ENCODE results near the gene GPS1. TPM values are rescaled to one million over a fixed set of nuclear protein-coding genes. Genes with fewer than 3 reads are reported as not detected.

Gene GPS1
- polyA plus RNA-seq, 1 of the 3 experiments (the other 2 are of a cell fraction) = 264 TPM

GRCh38 chr17:82053556-82054263 lies 2.0 kb downstream of the GPS1 start:
- Histone ChIP-seq H3K36me3 (replicated peaks in 1 of 2; ENCODE audit: control insufficient read depth in 1 of 2, insufficient read depth in 2 of 2, low read length in 1 of 2) (peaks cover 35 to 70% of the 10 kb centered on the region in 2 experiments), H2AFZ (ENCODE audit: low read depth) (no peak overlapping the region), H4K20me1 (ENCODE audit: insufficient read depth) (peaks cover 14% of the 10 kb centered on the region; the same call in 1 of the 2 replicates), H3K4me3 (ENCODE audit: low read depth in 2 of 2, low read length in 1 of 2) (peak overlapping the region in 1 of 2 experiments; percentile 100; a peak in 3 of 4 replicates), H3K27ac (ENCODE audit: low read depth in 2 of 2, low read length in 1 of 2) (no peak overlapping the region), H3K4me1 (ENCODE audit: control insufficient read depth in 1 of 2, insufficient read depth in 2 of 2, low read depth in 1 of 2, low read length in 1 of 2) (peaks cover 0 to 25% of the 10 kb centered on the region in 2 experiments; a peak in 2 of 4 replicates), H3K79me2 (ENCODE audit: insufficient read depth) (peaks cover 49% of the 10 kb centered on the region), H3K9ac (no peak overlapping the region), H3K9me2 (no peaks in the 10 kb centered on the region), H3K27me3 (ENCODE audit: insufficient read depth) (no peaks in the 10 kb centered on the region), H3K4me2 (peak overlapping the region; percentile 100; the same call in 1 of the 2 replicates), H3F3A (replicated peaks; ENCODE audit: insufficient read depth) (peaks cover 19% of the 10 kb centered on the region), H3K9me3 (no peaks in the 10 kb centered on the region)
- POLR2A ChIA-PET = interaction anchor here (0.8 to 1.6 kb wide), 2 partner anchors 10 to 23 kb away, joined by 3 to 4 read pairs; no protein-coding TSS in a partner anchor
- WGBS (ENCODE audit: low lambda C conversion rate) = 97% methylated on average over 28 of the region's 28 CpGs
- TF ChIP-seq USF2 (IDR thresholded peaks at IDR 0.05; ENCODE audit: borderline replicate concordance, low read depth, low read length) = no peak
- no peak for TF ChIP-seq EP300 (IDR thresholded peaks at IDR 0.05; ENCODE audit: borderline replicate concordance in 1 of 2, low read depth in 1 of 2, low read length in 1 of 2)
- TF ChIP-seq RAD21 (IDR thresholded peaks at IDR 0.05; ENCODE audit: low read length) = no peak
- TF ChIP-seq GABPA (IDR thresholded peaks at IDR 0.05; ENCODE audit: low read depth) = no peak
- TF ChIP-seq EZH2phosphoT487 (IDR thresholded peaks at IDR 0.05; ENCODE audit: borderline replicate concordance, low read depth) = no peak
- TF ChIP-seq MEF2A (IDR thresholded peaks at IDR 0.05; ENCODE audit: borderline replicate concordance, low read depth) = no peak
- no peak for TF ChIP-seq TCF12 (IDR thresholded peaks at IDR 0.05)
- no peak for TF ChIP-seq MXI1 (IDR thresholded peaks at IDR 0.05; ENCODE audit: low read depth, low read length)
- no peak for TF ChIP-seq POLR2AphosphoS5 (IDR thresholded peaks at IDR 0.05; ENCODE audit: low read depth, low read length)
- no peak for TF ChIP-seq TAF1 (IDR thresholded peaks at IDR 0.05; ENCODE audit: borderline replicate concordance, low read depth, low read length)
- TF ChIP-seq RXRA (IDR thresholded peaks at IDR 0.05; ENCODE audit: borderline replicate concordance, low read depth) = no peak
- CTCF ChIA-PET = interaction anchor here (0.9 to 5.1 kb wide), 8 partner anchors 11 to 100 kb away, joined by 3 to 24 read pairs (median 3); no protein-coding TSS in a partner anchor
- DNase-seq = no peak

- Histone ChIP-seq H3K36me3 (replicated peaks in 1 of 2; ENCODE audit: control insufficient read depth in 1 of 2, insufficient read depth in 2 of 2, low read length in 1 of 2) (peaks cover 29 to 72% of the 10 kb centered on the region in 2 experiments), H3K4me2 (no peak overlapping the region), H3F3A (replicated peaks; ENCODE audit: insufficient read depth) (peaks cover 20% of the 10 kb centered on the region), H3K9ac (no peak overlapping the region), H3K27ac (ENCODE audit: low read depth in 2 of 2, low read length in 1 of 2) (no peak overlapping the region; a peak in 1 of 4 replicates), H3K9me3 (no peaks in the 10 kb centered on the region), H3K4me1 (ENCODE audit: control insufficient read depth in 1 of 2, insufficient read depth in 2 of 2, low read depth in 1 of 2, low read length in 1 of 2) (peaks cover 0 to 30% of the 10 kb centered on the region in 2 experiments; a peak in 2 of 4 replicates), H3K9me2 (no peaks in the 10 kb centered on the region), H3K4me3 (ENCODE audit: low read depth in 2 of 2, low read length in 1 of 2) (no peak overlapping the region), H2AFZ (ENCODE audit: low read depth) (no peak overlapping the region), H3K27me3 (ENCODE audit: insufficient read depth) (no peaks in the 10 kb centered on the region), H3K79me2 (ENCODE audit: insufficient read depth) (peaks cover 49% of the 10 kb centered on the region), H4K20me1 (ENCODE audit: insufficient read depth) (peaks cover 14% of the 10 kb centered on the region; the same call in 1 of the 2 replicates)
- 93% methylated on average over 28 of the region's 38 CpGs for WGBS (ENCODE audit: low lambda C conversion rate)
- CTCF ChIA-PET = interaction anchor here (0.8 to 5.1 kb wide), 10 partner anchors 15 to 100 kb away, joined by 3 to 24 read pairs (median 3); partner anchors contain the start of gene DCXR
- no peak for DNase-seq
- POLR2A ChIA-PET = interaction anchor here (1.0 to 1.6 kb wide), 2 partner anchors 9 to 44 kb away, joined by 4 read pairs; partner anchors contain the start of gene FASN
- TF ChIP-seq CHD2 (IDR thresholded peaks at IDR 0.05; ENCODE audit: low read length, partially characterized antibody) (no peak), POLR2AphosphoS5 (IDR thresholded peaks at IDR 0.05; ENCODE audit: low read depth, low read length) (no peak), ELF1 (IDR thresholded peaks at IDR 0.05) (no peak), TEAD4 (IDR thresholded peaks at IDR 0.05; ENCODE audit: borderline replicate concordance, insufficient read depth) (no peak), NRF1 (IDR thresholded peaks at IDR 0.05; ENCODE audit: low read depth, low read length) (no peak), NFIC (IDR thresholded peaks at IDR 0.05; ENCODE audit: borderline replicate concordance) (no peak), TCF12 (IDR thresholded peaks at IDR 0.05) (no peak), RAD21 (IDR thresholded peaks at IDR 0.05; ENCODE audit: low read length) (no peak), FOXJ3 (CRISPR knock-in tag; IDR thresholded peaks at IDR 0.05) (no peak)
- TF ChIP-seq, protein P1, sequence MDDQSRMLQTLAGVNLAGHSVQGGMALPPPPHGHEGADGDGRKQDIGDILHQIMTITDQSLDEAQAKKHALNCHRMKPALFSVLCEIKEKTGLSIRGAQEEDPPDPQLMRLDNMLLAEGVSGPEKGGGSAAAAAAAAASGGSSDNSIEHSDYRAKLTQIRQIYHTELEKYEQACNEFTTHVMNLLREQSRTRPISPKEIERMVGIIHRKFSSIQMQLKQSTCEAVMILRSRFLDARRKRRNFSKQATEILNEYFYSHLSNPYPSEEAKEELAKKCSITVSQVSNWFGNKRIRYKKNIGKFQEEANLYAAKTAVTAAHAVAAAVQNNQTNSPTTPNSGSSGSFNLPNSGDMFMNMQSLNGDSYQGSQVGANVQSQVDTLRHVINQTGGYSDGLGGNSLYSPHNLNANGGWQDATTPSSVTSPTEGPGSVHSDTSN (IDR thresholded peaks at IDR 0.05) = no peak
- TF ChIP-seq, protein P2, sequence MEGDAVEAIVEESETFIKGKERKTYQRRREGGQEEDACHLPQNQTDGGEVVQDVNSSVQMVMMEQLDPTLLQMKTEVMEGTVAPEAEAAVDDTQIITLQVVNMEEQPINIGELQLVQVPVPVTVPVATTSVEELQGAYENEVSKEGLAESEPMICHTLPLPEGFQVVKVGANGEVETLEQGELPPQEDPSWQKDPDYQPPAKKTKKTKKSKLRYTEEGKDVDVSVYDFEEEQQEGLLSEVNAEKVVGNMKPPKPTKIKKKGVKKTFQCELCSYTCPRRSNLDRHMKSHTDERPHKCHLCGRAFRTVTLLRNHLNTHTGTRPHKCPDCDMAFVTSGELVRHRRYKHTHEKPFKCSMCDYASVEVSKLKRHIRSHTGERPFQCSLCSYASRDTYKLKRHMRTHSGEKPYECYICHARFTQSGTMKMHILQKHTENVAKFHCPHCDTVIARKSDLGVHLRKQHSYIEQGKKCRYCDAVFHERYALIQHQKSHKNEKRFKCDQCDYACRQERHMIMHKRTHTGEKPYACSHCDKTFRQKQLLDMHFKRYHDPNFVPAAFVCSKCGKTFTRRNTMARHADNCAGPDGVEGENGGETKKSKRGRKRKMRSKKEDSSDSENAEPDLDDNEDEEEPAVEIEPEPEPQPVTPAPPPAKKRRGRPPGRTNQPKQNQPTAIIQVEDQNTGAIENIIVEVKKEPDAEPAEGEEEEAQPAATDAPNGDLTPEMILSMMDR (IDR thresholded peaks at IDR 0.05) = no peak
Observed at GRCh38 chr17:82054351-82055022, 2.8 kb downstream of the GPS1 start.

All from SK-N-SH (cell line).